H9 (cell line): Measurements from ENCODE around the gene BMP2K. TPM values are rescaled to one million over a fixed set of nuclear protein-coding genes. Genes with fewer than 3 reads are reported as not detected.

Experiments used
- DNase-seq: peaks from one replicate; pipeline ENCODE4 v3.0.0-alpha.2; 2017
- H2AFZ ChIP-seq: one replicate; pipeline ENCODE4 v1.6.1; 2013; ENCODE audit warnings: mild to moderate bottlenecking, low read length, control low read depth, moderate library complexity
- H2AK5ac ChIP-seq: 2 replicates; pipeline ENCODE4 v1.6.1; 2013; ENCODE audit warnings: low read length, control low read depth, mixed read lengths; ENCODE audit not compliant: insufficient read length
- H2BK120ac ChIP-seq: one replicate; pipeline ENCODE4 v1.6.1; 2013; ENCODE audit warnings: low read depth, mild to moderate bottlenecking, low read length, control low read depth, inconsistent platforms; ENCODE audit not compliant: poor library complexity, severe bottlenecking
- H2BK12ac ChIP-seq: 2 replicates; pipeline ENCODE4 v1.6.1; 2013; ENCODE audit warnings: low read length, control low read depth, mixed read lengths, low read depth; ENCODE audit not compliant: insufficient read length
- H2BK15ac ChIP-seq: 2 replicates; pipeline ENCODE4 v1.6.1; 2013; ENCODE audit warnings: low read depth, low read length, control low read depth
- H2BK20ac ChIP-seq: one replicate; pipeline ENCODE4 v1.6.1; 2013; ENCODE audit warnings: low read depth, mild to moderate bottlenecking, low read length, control low read depth, inconsistent platforms; ENCODE audit not compliant: poor library complexity, severe bottlenecking
- H2BK5ac ChIP-seq: 2 replicates; pipeline ENCODE4 v1.6.1; 2013; ENCODE audit warnings: low read length, control low read depth, mixed read lengths; ENCODE audit not compliant: insufficient read length
- H3K14ac ChIP-seq: 2 replicates; pipeline ENCODE4 v1.6.1; 2013; ENCODE audit warnings: low read length, control low read depth; ENCODE audit not compliant: insufficient read depth
- H3K18ac ChIP-seq: 2 replicates; pipeline ENCODE4 v1.6.1; 2013; ENCODE audit warnings: low read depth, mild to moderate bottlenecking, mixed read lengths, low read length, control low read depth; ENCODE audit not compliant: insufficient read length
- H3K23ac ChIP-seq: 2 replicates; pipeline ENCODE4 v1.6.1; 2013; ENCODE audit warnings: low read length, control low read depth, mixed read lengths, low read depth; ENCODE audit not compliant: insufficient read length
- H3K23me2 ChIP-seq: 2 replicates; pipeline ENCODE4 v1.6.1; 2013; ENCODE audit warnings: low read depth, mild to moderate bottlenecking, mixed read lengths, low read length, control low read depth; ENCODE audit not compliant: insufficient read length, poor library complexity, severe bottlenecking
- H3K27ac ChIP-seq: 2 replicates; pipeline ENCODE4 v1.5.1; 2013; ENCODE audit warnings: low read length, control low read depth, mixed read lengths, low read depth; ENCODE audit not compliant: insufficient read length
- H3K27me3 ChIP-seq: 2 replicates; pipeline ENCODE4 v1.6.1; 2013; ENCODE audit warnings: low read length, control low read depth, inconsistent platforms; ENCODE audit not compliant: insufficient read depth
- H3K4ac ChIP-seq: 2 replicates; pipeline ENCODE4 v1.6.1; 2013; ENCODE audit warnings: low read depth, mild to moderate bottlenecking, control low read depth, inconsistent platforms, low read length, moderate library complexity
- H3K4me1 ChIP-seq: 2 replicates; pipeline ENCODE4 v1.6.1; 2013; ENCODE audit warnings: low read length, control low read depth, inconsistent platforms; ENCODE audit not compliant: insufficient read depth
- H3K4me2 ChIP-seq: 2 replicates; pipeline ENCODE4 v1.6.1; 2013; ENCODE audit warnings: low read length, control low read depth, mixed read lengths; ENCODE audit not compliant: insufficient read length, insufficient read depth
- H3K56ac ChIP-seq: 2 replicates; pipeline ENCODE4 v1.6.1; 2013; ENCODE audit warnings: low read depth, mild to moderate bottlenecking, mixed read lengths, low read length, control low read depth; ENCODE audit not compliant: insufficient read length
- H3K79me1 ChIP-seq: 2 replicates; pipeline ENCODE4 v1.6.1; 2013; ENCODE audit warnings: low read depth, mild to moderate bottlenecking, moderate library complexity, low read length, control low read depth, inconsistent platforms; ENCODE audit not compliant: insufficient read depth, poor library complexity, severe bottlenecking
- H3K79me2 ChIP-seq: 2 replicates; pipeline ENCODE4 v1.6.1; 2013; ENCODE audit warnings: low read length, control low read depth, inconsistent platforms; ENCODE audit not compliant: insufficient read depth
- H3K9ac ChIP-seq: 2 replicates; pipeline ENCODE4 v1.6.1; 2013; ENCODE audit warnings: low read length, control low read depth, mixed read lengths; ENCODE audit not compliant: insufficient read length; ENCODE audit errors: extremely low read depth
- H3K9me3 ChIP-seq: one replicate; pipeline ENCODE4 v1.6.1; 2013; ENCODE audit warnings: low read depth, low read length, inconsistent platforms; ENCODE audit not compliant: control insufficient read depth
- H3T11ph ChIP-seq: one replicate; pipeline ENCODE4 v1.6.1; 2013; ENCODE audit warnings: mild to moderate bottlenecking, low read length, control low read depth, inconsistent platforms
- H4K20me1 ChIP-seq: one replicate; pipeline ENCODE4 v1.6.1; 2013; ENCODE audit not compliant: control insufficient read depth, insufficient read length, insufficient read depth
- H4K5ac ChIP-seq: 2 replicates; pipeline ENCODE4 v1.6.1; 2013; ENCODE audit warnings: low read depth, mild to moderate bottlenecking, mixed read lengths, low read length, control low read depth; ENCODE audit not compliant: insufficient read length
- H4K8ac ChIP-seq: replicated peaks from 2 replicates; pipeline ENCODE4 v1.6.1; 2013; ENCODE audit warnings: low read length, control low read depth, mixed read lengths, low read depth; ENCODE audit not compliant: insufficient read length
- H4K91ac ChIP-seq: 2 replicates; pipeline ENCODE4 v1.6.1; 2013; ENCODE audit warnings: low read depth, mild to moderate bottlenecking, moderate library complexity, mixed read lengths, low read length, control low read depth; ENCODE audit not compliant: insufficient read length
- H3K27ac Mint-ChIP-seq, 3 experiments: 2 replicates in 2 of 3; 3 replicates in 1 of 3; pipeline ENCODE4 v1.8.0; 2020 to 2021; ENCODE audit warnings: mixed read lengths in 3 of 3, mild to moderate bottlenecking in 1 of 3, moderate library complexity in 1 of 3
- H3K27me3 Mint-ChIP-seq: 2 replicates; pipeline ENCODE4 v1.8.0; 2021; ENCODE audit warnings: low read depth, mild to moderate bottlenecking, moderate library complexity, mixed read lengths
- H3K36me3 Mint-ChIP-seq, 3 experiments: 2 replicates in 2 of 3; 3 replicates in 1 of 3; pipeline ENCODE4 v1.8.0; 2020 to 2021; ENCODE audit warnings: low read depth in 3 of 3, mixed read lengths in 3 of 3; ENCODE audit not compliant: insufficient read depth in 1 of 3
- H3K4me1 Mint-ChIP-seq, 2 experiments: 2 replicates each; pipeline ENCODE4 v1.8.0; 2020; ENCODE audit warnings: mixed read lengths in 2 of 2
- H3K4me3 Mint-ChIP-seq, 2 experiments: 2 replicates in 1 of 2; 3 replicates in 1 of 2; pipeline ENCODE4 v1.8.0; 2020 to 2021; ENCODE audit warnings: mild to moderate bottlenecking in 2 of 2, mixed read lengths in 2 of 2, moderate library complexity in 1 of 2
- H3K9me3 Mint-ChIP-seq, 2 experiments: 2 replicates in 1 of 2; 3 replicates in 1 of 2; pipeline ENCODE4 v1.8.0; 2020; ENCODE audit warnings: mild to moderate bottlenecking in 2 of 2, mixed read lengths in 2 of 2, moderate library complexity in 1 of 2
- WGBS: extraction: QIAGEN DNeasy Blood & Tissue Kit; methylation state at CpG from one replicate; pipeline ENCODE4 v1.1.7; 2013; ENCODE audit warnings: missing lambda C conversion rate, low lambda C conversion rate, mixed read lengths; ENCODE audit not compliant: insufficient read length; ENCODE audit errors: extremely low coverage; 5-methylcytosine and 5-hydroxymethylcytosine counted together
- total RNA-seq: library from RNA; stranded (reverse); gene quantifications from 2 replicates; pipeline ENCODE4 v1.2.1, GENCODE V29; 2021
- TF ChIP-seq, protein P1 (sequence below): fragments of 200-600 bp; sonication (generic); conservative IDR thresholded peaks from 3 replicates; pipeline ENCODE4 v1.8.0; 2021; ENCODE audit warnings: antibody characterized with exemption, mild to moderate bottlenecking

The BMP2K gene
- total RNA-seq, 1 experiment from 2014 or later: 26.4 TPM

DNA sequence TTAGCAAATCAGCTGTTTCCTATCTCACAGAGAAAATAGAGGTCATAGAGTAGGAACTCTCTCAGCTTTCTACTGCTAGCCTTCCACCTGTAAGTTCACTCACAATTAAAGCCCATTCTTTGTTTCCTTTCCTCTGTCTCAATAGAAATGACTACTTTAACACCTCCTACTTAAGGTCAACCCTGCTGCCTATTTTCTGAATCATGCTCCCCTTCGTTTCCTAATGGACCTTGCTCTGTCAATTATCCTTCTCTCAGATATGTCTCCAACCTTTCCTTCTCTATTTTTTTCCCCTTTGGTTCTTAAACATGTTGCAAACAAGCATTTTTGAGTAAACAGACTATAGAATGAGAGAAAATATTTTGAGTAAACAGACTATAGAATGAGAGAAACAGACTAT lies 168.2 kb downstream of the BMP2K start:
- H4K91ac ChIP-seq: no peak overlapping the region
- no peaks in the 10 kb centered on the region for H3K23me2 ChIP-seq
- no peak overlapping the region for H2AFZ ChIP-seq
- H3K23ac ChIP-seq: no peak overlapping the region
- H4K20me1 ChIP-seq: no peaks in the 10 kb centered on the region
- DNase-seq: no peak
- Mint-ChIP-seq H3K27ac (no peak overlapping the region; a peak in 1 of 7 replicates), H3K4me3 (no peak overlapping the region), H3K9me3 (no peaks in the 10 kb centered on the region), H3K27me3 (peaks cover 40% of the 10 kb centered on the region), H3K4me1 (peaks cover 15 to 16% of the 10 kb centered on the region in 2 experiments), H3K36me3 (no peaks in the 10 kb centered on the region; a peak in 1 of 7 replicates)
- no peak overlapping the region for H2BK120ac ChIP-seq
- no peak overlapping the region for H3K27ac ChIP-seq
- WGBS: no CpG with 5 or more reads among the region's 1 CpG
- no peaks in the 10 kb centered on the region; the same call in 1 of the 2 replicates for H3K27me3 ChIP-seq
- H2AK5ac ChIP-seq: no peak overlapping the region
- H3T11ph ChIP-seq: no peak overlapping the region
- no peaks in the 10 kb centered on the region for H3K4me1 ChIP-seq
- TF ChIP-seq, protein P1, sequence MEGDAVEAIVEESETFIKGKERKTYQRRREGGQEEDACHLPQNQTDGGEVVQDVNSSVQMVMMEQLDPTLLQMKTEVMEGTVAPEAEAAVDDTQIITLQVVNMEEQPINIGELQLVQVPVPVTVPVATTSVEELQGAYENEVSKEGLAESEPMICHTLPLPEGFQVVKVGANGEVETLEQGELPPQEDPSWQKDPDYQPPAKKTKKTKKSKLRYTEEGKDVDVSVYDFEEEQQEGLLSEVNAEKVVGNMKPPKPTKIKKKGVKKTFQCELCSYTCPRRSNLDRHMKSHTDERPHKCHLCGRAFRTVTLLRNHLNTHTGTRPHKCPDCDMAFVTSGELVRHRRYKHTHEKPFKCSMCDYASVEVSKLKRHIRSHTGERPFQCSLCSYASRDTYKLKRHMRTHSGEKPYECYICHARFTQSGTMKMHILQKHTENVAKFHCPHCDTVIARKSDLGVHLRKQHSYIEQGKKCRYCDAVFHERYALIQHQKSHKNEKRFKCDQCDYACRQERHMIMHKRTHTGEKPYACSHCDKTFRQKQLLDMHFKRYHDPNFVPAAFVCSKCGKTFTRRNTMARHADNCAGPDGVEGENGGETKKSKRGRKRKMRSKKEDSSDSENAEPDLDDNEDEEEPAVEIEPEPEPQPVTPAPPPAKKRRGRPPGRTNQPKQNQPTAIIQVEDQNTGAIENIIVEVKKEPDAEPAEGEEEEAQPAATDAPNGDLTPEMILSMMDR: no peak
- no peaks in the 10 kb centered on the region for H3K79me1 ChIP-seq
- H3K18ac ChIP-seq: no peak overlapping the region
- no peak overlapping the region for H2BK12ac ChIP-seq
- no peaks in the 10 kb centered on the region for H3K79me2 ChIP-seq
- no peak overlapping the region for H2BK15ac ChIP-seq
- no peak overlapping the region for H4K8ac ChIP-seq
- H3K14ac ChIP-seq: no peak overlapping the region
- no peak overlapping the region for H2BK5ac ChIP-seq
- H3K9me3 ChIP-seq: no peaks in the 10 kb centered on the region
- no peak overlapping the region for H3K4ac ChIP-seq
- no peak overlapping the region for H2BK20ac ChIP-seq
- no peak overlapping the region for H3K56ac ChIP-seq
- no peak overlapping the region for H3K4me2 ChIP-seq
- no peak overlapping the region for H4K5ac ChIP-seq
- no peak overlapping the region for H3K9ac ChIP-seq
